ENCODE measurements around the gene P2RX6. TPM values are rescaled to one million over a fixed set of nuclear protein-coding genes. Genes with fewer than 3 reads are reported as not detected.
A peak's percentile ranks its signal among the peaks of the same experiment; 100 is the strongest.

P2RX6 gene
- total and polyA plus RNA-seq, 9 of the 15 experiments (the other 6 are each of a cell fraction or from before 2014, with no cell fraction given) = 0.01 to 3.9 (median 1.5) TPM; not detected in 1

GRCh38 chr22:21025763-21026755 is 11.1 kb downstream of the P2RX6 start (continued):
- TF ChIP-seq STAT6 (CRISPR knock-in tag; IDR thresholded peaks at IDR 0.05) (no peak), ZNF408 (CRISPR knock-in tag; IDR thresholded peaks at IDR 0.05; ENCODE audit: low read depth) (0 out of 2 replicates have a peak, but pooled peaks have one; percentile 45), PHB (CRISPR knock-in tag; IDR thresholded peaks at IDR 0.05) (no peak), MCM5 (IDR thresholded peaks at IDR 0.05; ENCODE audit: low read depth) (no peak), TAL1 (IDR thresholded peaks at IDR 0.05) (no peak), RHOXF2B (CRISPR knock-in tag; conservative IDR thresholded peaks at IDR 0.05) (0 out of 2 replicates have a peak, but pooled peaks have one; percentile 54), ARNT (IDR thresholded peaks at IDR 0.05) (no peak), ZNF561 (CRISPR knock-in tag; conservative IDR thresholded peaks at IDR 0.05) (0 out of 2 replicates have a peak, but pooled peaks have one; percentile 53), CBX1 (IDR thresholded peaks at IDR 0.05; ENCODE audit: low read depth) (no peak), ZFPM2 (CRISPR knock-in tag; IDR thresholded peaks at IDR 0.05) (0 out of 2 replicates have a peak, but pooled peaks have one; percentile 62), NR4A1 (CRISPR knock-in tag; IDR thresholded peaks at IDR 0.05) (0 out of 2 replicates have a peak, but pooled peaks have one; percentile 45), NR4A1 (tag; IDR thresholded peaks at IDR 0.05) (no peak), MYBL2 (IDR thresholded peaks at IDR 0.05; ENCODE audit: low read depth) (no peak), MYBL2 (CRISPR knock-in tag; IDR thresholded peaks at IDR 0.05; ENCODE audit: borderline replicate concordance) (no peak), RBM14 (IDR thresholded peaks at IDR 0.05; ENCODE audit: borderline replicate concordance, insufficient read depth, low read depth, low read length) (0 out of 2 replicates have a peak, but pooled peaks have one; percentile 23), ZNF124 (CRISPR knock-in tag; IDR thresholded peaks at IDR 0.05) (no peak), PPARD (CRISPR knock-in tag; IDR thresholded peaks at IDR 0.05) (0 out of 2 replicates have a peak, but pooled peaks have one; percentile 25), ATF3 (IDR thresholded peaks at IDR 0.05) (no peak), ATF3 (CRISPR knock-in tag; conservative IDR thresholded peaks at IDR 0.05) (no peak), BRCA1 (IDR thresholded peaks at IDR 0.05) (no peak), BRCA1 (CRISPR knock-in tag; IDR thresholded peaks at IDR 0.05) (no peak), JUNB (CRISPR knock-in tag; conservative IDR thresholded peaks at IDR 0.05) (no peak), FUS (optimal IDR thresholded peaks at IDR 0.05; ENCODE audit: low read depth, low read length) (no peak), TEAD1 (CRISPR knock-in tag; IDR thresholded peaks at IDR 0.05) (peak in 1 of 2 experiments; percentile 19; a peak in 1 of 4 replicates), ZBTB26 (CRISPR knock-in tag; IDR thresholded peaks at IDR 0.05) (0 out of 2 replicates have a peak, but pooled peaks have one; percentile 74)

All from K562 (cell line).